Activated CD4-positive, alpha-beta memory T cell treated with anti-CD3 and anti-CD28 coated beads for 36 hours (primary cell): ENCODE measurements around the gene DENND1A. TPM values are rescaled to one million over a fixed set of nuclear protein-coding genes. Genes with fewer than 3 reads are reported as not detected.

Experiments
- microRNA-seq: library from miRNA; unstranded; fragments of <30 nt; microRNA quantifications from one replicate; pipeline ENCODE4 v1.2.0, GENCODE V29; 2022; ENCODE audit warnings: borderline number of aligned reads, borderline microRNAs expressed, borderline replicate concordance
- total RNA-seq, 2 experiments: library from RNA; stranded (reverse); gene quantifications; one replicate each; pipeline ENCODE4 v1.2.3, GENCODE V29; 2021

The DENND1A gene
- total RNA-seq, 2 experiments from 2014 or later, result 17.3 to 18.0 TPM

Small RNA genes lying within 50 kb of the gene (microRNA-seq; reads per million reads assigned to microRNA genes)
- gene MIR601 (not detected), gene MIR7150 (not detected)

Other genes with a start within 250 kb of the DENND1A start
- gene LHX2, start 81.6 kb upstream of the DENND1A start, total RNA-seq, result not detected